Dermis microvascular lymphatic vessel endothelial cell (primary cell): Measurements from ENCODE around the gene XRCC3. TPM values are rescaled to one million over a fixed set of nuclear protein-coding genes. Genes with fewer than 3 reads are reported as not detected.

Source experiments
- DNase-seq, 2 donors: peaks; one replicate each; pipeline versions ENCODE4 v3.0.0 to v3.0.0-alpha.2; 2010; ENCODE audit warnings: low read depth in 2 of 2
- total RNA-seq: library from RNA; depleted of rRNA; stranded (reverse); fragments of >200 nt; gene quantifications from 2 replicates; pipeline ENCODE4 v1.2.1, GENCODE V29; 2014

The XRCC3 gene
- total RNA-seq, 1 donor from 2014 or later: 10.0 TPM

DNA sequence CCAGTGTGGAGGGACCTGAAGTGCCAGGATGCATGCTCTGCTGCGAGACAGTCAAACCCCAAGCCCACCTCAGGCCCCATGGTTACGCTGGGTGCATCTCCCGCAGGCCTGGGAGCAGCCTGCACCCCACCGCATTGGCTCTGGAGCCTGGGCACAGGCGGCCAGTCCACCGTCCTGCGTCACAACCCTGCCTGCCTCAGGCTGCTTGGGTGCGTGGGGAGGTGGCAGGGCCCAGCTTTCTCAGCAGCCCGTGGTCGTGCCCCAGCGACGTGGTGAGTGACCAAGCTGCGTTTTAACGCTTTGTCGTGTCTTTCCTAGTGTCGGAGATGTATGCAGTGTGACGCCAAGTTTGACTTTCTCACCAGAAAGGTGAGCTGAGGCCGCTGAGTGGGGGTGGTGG, 11.2 kb upstream of the XRCC3 start:
- DNase-seq: no peak

DNA sequence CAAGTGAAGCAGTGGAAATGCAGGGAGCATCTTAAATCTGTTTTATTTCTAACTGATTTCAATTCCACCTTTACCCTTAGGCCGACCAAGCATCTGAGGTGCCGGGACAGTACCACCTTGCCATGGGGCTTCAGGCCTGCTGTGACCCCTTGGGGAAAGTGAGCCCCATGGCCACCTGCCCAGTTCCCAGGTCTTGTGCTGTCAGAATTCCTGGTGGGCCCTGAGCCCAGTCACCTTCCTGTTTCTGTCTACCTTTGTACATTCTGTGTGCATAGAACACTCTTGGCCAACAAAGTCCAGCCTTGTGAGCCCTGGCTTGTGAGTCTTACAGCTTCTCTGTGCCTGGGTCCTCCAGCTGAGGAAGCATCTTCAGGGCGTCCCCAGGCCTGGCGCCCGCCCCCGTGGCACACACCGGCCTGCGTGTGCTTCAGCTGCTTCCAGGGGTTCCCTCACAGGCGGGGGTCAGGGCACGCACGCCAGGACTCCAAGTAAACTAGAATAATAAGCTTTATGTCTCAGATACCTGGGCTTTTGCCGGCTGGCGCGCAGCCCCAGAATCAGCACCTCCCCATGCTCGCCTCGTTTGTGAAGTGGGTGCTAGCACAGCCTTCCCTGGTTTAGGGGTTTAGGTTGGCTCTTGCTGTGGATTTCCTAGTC, 10.6 kb upstream of the XRCC3 start:
- no peak for DNase-seq

DNA sequence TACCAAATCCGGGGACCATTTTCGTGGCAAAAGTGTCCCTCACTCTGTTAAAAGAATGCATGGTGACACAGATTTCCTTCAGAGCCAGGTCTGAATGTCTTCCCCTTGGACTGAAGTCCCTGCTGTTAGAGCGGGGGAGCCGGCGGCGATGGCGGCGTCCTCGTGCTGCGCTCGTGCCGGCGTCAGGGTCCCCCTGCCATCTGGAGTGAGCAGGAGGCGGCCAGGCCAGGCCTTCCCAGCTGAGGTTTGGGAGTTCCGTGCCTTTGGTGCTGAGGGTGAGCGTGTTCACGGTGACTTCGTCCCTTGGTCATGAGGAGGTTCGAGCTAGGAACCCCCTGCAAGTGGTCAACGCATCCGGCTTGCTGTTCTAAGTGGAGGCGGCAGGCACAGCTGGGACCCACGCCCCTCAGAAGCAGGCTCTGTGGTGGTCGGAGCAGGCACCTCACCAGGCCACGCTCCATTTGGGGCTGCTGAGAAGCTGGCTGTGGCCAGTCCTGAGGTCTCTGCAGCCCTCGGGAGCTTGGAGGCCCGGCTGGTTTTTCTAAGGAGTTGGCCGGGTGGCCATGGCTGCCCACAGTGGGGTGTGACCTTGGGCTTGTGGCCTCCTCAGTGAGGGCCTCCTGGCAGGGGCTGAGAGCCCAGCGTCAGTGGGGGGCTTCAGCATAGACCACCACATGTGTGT, 9.9 kb upstream of the XRCC3 start:
- no peak for DNase-seq

DNA sequence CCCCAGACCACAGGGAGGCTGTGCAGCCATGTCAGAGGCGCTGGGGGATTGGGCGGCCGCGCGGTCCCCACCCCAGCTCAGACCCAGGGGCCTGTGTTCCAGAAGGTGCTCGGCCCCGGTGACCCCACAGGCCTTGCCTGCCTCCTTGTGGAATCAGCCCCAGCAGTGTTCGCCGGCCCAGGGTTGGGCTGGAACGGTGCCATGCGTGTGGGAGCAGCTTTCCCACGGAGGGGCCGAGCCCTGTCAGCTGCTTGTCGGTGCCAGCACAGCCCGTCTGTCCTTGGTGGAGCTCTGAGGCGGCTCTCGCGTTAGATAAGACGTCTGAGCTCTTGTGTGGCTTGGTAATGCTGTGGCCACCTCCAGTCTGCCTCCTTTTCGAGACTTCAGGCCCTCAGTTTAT, 8.9 kb upstream of the XRCC3 start:
- DNase-seq: no peak

DNA sequence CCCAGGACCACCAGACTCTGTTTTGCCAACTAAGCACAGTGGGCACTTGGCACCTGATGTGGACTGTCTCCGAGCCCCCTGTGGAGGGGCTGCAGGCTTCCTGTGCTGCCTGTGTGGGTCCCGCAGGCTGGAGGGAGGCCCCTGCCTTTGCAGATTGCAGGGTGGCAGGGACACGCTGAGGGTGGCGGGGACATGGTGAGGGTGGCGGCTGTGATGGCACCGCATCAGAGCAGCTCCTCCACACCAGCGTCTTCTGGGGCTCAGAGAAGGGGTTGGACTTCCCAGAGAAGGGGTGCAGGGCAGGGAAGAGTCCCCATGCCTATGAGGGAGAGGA, 8.5 kb upstream of the XRCC3 start:
- no peak for DNase-seq

DNA sequence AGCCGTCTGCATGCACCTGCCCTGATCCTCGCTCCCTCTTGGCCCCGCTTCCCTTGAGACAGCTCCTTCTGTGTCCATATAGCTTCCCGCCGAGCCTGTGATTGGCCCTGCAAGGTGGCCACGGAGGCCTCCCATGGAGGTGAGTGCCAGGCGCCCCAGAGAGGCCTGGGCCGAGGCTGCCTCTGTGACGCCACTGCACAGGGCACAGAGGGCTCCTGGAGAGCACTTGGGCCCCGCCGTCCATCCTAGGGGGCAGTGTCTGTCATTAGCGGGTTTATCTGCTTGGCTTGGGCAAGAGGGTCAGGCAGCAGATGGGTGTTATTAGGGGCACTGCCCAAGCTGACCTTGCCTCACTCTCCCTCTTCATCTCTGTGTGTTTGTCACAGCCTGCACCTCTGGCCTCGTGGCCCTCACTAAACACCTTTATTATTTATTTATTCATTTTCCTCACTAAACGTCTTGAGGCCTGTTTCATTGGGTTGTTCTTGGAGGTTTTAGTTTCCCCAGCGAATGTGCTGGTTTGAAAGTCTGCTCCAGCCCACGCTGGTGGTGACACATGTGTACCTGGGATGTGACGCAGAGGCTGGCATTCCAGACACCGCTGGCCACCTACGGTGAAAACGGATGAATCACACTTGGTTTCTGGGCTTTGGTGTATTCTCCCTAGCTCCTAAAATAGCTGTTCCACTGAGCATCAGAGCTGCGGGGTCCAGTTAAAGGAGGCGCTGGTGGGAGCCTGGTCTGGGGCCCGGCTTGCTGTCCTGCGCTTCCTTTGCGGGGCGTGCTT, 6.3 kb upstream of the XRCC3 start:
- DNase-seq: no peak

DNA sequence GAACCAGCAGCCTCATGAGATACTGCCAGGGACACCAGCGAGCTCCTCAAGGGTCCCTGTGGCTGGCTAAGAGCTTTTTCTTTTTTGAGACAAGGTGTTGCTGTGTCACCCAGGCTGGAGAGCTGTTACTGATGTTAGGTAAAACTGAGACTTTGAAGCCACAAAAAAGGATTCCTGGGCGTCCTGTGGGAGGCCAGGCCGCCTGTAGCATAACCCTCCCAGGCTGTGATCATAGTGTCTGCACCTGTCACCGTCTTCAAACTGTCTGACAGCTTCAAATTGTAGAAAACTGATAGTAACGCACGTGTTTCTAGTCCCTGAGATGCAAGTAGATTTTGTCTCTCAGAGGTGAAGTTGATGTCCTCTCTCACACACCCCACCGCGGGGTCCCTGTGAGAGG, 4.5 kb upstream of the XRCC3 start:
- DNase-seq: no peak

DNA sequence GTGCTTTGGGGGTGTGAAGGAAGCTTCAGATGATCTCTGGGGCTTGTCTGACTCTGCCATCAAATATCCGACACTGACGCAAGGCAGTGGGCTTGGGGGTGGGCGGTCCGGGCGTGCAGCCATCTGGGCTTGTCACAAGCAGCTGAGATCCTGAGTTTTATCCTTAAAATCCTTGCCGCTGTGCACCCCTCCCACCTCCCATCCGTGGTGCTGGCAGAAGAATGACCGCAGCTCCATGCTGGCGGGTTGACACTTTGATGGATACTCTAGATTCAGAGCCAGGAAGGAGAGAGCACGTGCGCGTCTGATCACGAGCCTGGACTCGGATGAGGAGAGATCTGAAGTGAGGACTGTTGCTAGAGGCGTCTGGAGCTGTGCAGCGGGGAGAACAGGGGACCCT, 3.3 kb upstream of the XRCC3 start:
- no peak for DNase-seq

DNA sequence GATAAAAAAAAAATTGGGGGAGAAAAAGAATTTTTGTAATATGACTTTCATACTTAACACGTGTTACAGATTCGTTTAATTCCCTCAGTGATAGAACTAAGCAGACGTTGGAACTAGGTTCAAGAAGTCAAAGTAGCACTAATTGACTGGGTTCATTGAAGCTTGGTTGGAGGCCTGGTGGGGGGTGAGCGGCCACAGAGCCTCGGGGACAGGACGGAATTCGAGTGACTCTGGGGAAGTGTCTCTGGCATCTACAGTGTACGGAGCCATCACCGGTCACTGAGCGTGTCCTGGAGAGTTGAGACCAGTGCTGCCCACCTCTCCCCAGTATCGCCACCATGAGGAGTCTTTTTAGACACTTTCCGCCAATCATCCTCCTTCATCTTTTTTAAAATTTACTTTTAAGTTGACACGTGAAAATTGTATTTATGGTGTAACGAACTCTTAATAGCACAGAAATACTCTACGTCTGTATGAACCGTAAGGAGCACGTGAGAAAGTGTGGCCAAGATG, 1.7 kb upstream of the XRCC3 start:
- DNase-seq: no peak

DNA sequence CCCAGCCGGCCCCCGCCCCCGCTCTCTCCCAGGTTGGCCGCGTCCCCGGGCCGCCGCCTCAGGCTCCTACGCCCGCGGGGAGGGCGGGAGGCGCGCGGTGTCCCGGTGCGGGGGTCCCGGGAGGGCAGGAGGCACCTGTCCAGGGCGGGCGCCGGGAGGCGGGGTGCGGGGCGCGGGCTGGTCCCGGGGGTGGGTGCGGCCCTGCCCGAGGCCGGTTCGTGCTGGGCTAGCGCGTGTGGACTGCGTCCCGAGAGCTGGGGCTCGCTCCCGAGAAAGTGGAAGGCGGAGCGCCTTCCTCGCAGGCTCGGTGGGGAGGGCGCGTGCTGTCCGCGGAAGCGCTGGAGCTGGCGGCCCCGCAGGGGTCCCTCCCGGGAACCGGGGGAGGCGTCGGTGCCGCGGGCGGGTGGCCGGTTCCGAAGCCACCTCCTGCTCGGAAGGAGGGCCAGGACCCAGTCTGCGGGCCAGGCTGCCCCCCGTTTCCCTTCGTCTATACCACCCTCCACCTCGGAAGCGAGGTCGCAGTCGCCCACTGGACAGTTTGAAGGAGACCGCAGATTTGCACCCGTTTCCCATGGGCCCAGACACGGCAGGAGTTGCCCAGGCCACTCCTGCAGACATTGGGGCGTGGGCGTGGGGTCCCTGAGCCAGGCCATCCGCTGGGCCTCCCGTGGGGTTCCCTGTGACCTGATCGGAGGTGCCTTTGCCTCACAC, 995 bp upstream of the XRCC3 start:
- peak in 1 of 2 donors; percentile 21 for DNase-seq

DNA sequence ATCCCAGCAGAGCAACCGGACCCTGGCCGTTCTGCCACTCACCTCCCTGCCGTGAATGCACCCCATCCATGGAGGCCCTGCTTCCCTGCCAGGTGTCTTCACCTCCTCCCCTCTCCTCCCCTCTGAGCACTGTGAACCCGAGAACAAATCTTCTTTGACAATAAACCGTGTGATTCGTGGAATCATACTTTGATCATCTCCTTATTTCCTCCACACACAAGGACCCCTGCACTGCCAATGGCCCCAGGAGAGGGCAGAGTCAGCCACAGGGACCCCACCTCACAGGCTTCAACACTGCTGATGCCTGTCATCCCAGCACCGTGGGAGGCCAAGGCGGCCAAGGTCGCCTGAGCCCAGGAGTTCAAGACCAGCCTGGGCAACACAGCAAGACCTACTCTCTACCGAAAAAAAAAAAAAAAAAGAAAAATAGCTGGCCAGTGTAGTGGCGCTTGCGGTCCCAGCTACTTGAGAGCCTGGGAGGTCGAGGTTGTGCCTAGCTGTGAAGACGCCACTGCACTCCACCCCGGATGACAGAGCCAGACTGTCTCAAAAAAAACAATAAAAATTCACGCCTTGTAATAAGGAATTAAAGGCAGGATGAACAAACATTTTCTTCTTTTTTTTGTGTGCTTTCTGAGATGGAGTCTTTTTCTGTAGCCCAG, 1.1 kb downstream of the XRCC3 start:
- DNase-seq: no peak

DNA sequence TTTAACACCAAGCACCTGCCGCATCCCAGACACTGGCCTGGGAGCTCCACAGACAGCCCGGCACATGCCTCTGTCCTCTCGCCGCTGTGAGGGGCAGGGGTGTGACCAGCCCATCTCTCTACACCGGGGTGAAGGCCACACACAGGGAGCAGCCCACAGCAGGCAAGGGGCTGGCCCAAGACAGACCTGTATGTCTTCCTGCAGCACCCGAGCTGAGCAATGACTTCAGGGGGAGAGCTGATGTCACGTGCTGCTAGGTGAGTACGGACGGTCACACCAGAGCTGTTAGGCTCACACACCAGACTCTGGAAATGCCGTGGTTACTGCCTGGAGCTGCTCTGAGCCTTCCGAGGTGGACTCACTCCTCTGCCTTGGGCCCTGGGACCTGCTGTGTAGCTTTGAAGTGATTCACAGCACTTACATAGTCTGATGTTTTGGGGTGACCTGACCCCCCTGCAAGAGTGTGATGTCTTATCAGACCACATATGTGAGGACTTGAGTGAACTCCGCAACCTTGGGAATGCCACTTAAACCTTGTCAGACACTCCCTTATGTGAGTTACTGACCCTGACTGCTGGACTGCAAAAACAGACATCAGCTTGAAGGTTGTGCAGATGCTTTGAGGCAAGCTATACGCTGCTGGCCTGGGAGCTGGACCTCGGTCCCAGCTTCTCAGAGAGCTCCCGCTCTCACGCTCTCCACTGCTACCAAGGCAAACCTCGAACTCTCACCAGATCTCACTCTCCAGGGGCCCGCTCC, 1.8 kb downstream of the XRCC3 start:
- no peak for DNase-seq

DNA sequence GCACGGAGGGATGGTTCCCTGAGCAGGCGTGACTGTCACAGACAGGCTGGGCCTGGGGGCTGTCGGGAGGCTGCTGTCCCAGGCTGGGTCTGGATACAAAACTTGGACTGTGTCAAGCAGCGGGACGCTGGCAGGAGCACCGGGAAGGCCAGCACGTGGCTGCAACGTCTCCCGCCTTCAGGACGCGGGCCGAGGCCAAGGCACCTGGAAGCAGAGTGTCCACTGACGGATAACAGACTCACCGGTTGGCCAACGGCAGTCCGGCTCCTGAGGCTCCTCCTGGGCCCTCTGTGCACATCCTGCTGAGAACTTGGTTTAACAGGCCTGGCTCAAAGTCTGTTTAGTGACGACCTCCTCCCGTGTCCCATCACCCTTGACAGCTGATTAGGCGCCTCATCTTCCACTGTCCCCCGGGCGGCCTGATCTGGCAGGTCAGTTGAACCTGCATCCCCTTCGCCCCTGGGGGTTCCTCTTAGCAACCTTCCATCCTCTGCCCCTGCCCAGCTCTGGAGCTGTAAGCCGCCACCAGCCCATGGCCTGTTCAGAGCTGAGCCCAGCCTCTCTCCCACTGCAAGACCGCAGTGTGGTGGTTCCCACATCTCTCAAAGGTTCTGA, 2.5 kb downstream of the XRCC3 start:
- no peak for DNase-seq

DNA sequence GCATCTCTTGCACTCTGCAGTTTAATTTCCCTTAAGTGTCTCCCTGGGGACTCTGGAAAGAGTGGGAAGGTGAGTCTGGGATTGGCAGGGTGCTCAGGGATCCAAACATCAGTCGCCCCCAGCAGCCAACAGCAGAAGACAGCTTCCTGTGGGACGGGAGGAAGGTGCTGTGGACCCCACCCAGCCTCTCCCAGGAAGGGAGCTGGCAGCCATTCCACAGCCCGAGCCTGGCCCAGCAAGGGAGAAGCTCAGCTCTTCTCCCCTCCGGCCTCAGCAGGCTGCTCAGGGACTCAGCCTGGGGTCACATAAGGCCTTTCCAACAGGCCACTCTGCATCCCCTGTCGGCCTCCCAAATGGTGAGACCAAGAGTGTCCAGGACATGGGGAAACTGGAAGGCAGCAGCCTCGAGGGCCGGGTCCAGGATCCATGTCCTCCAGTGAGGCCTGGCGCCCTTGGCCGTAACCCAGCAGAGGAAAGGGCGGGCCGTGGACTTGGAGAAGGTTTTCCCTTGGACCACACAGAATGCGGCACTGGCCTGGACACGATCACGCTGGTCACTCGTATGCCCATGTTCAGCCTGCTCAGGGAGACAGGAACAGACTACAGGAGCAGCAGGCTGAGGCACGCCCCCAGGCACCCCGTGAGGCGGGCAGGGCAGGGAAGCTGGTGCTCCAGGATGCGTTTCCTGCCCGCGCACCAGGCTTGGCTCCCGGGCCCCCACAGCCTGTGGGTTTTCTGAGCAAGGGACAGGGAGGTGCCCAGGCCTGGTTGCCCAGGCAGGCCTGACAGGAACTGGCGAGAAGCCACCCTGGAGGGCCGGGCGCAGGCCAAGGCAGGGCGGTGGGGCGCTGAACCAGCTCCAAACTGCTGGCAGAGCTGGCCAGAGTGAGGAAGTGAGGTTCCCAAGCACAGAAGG, 3.5 kb downstream of the XRCC3 start:
- peak in 1 of 2 donors; percentile 42 for DNase-seq

DNA sequence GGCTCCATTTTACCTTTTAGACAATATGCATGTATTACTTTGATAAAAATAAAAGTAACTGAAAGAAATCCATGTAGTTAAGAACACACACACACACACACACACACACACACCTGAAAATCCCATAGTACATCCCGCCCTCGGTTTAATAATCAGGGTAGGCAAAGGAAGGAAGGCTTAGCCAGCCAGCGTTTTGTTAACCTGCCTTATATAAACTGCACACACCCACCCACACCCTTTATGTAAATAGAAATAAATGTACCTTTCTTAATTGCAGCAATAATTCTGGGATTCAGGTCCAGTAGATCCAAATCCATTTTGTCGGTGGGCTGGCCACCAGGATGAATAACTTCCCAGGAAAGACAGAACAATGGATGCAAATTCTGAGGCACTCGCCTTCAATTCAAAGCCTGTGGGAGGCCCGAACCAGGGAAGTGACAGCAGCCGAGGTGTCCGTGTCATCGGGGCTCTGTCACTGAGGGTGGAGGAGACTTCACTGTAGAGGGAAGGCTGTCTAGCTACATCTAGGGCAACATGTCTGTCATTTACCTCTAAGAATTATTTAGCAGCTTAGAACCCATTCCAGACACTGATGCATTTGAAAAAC, 4.4 kb downstream of the XRCC3 start:
- peak in 1 of 2 donors; percentile 23 for DNase-seq

DNA sequence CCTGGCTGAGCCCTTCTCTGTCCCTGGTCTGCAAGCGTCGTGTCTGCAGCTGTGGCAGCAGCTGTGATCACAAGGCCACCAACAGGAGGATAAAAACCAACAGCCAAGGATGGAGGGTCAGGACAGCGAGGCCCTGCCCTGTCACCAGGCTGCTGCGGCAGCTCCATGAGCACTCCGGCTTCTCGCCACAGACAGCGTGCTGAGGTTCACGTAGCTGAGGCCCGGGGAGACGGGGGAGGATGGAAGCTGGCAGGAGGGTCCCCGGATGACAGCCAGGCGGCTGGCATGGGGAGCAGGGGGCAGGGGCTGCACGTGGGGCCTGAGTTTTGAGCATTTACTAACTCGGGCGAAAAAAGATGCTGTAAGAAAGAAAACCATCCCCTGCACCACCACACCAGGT, 5.4 kb downstream of the XRCC3 start:
- DNase-seq: no peak

DNA sequence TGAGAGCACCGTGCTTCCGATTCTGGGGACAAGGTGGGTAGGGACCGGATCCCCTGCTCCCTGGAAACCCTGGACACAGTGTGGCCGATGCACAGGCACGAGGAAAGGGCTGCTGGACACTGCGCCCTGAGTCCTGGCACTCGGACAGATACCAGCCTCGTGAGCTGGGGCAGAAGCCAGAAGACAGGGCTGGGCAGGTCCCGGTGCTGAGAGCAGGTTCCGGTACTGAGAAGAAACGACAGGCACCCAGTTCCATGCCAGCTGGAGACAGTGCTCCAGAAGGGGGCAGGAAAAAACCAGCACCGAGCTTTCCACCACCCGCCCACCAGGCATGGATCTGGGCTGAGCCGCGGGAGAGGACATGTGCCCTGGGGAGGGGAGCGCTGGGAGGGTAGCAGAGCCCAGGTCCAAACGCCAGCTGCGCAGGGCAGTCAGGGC, 6.5 kb downstream of the XRCC3 start:
- no peak for DNase-seq
